MM.1S (cell line): ENCODE measurements around the gene REL.

ENCODE experiments used
- DNase-seq: peaks from one replicate; pipeline ENCODE4 v3.0.0-alpha.2; 2015
- H2AFZ ChIP-seq: fragments of 300-600 bp; sonication (generic); 2 replicates; pipeline ENCODE4 v1.6.0; 2016; ENCODE audit warnings: antibody characterized with exemption, low read length
- H3F3A ChIP-seq: fragments of 300-600 bp; sonication (generic); 2 replicates; pipeline ENCODE4 v1.6.1; 2016; ENCODE audit warnings: mild to moderate bottlenecking, antibody characterized with exemption, low read length, moderate library complexity, mixed read lengths; ENCODE audit not compliant: insufficient read depth
- H3K27ac ChIP-seq: fragments of 300-600 bp; sonication (generic); 2 replicates; pipeline ENCODE4 v1.5.1; 2016; ENCODE audit warnings: mild to moderate bottlenecking, low read length
- H3K27me3 ChIP-seq: fragments of 300-600 bp; sonication (generic); replicated peaks from 2 replicates; pipeline ENCODE4 v1.6.0; 2016; ENCODE audit warnings: low read length; ENCODE audit not compliant: insufficient read depth
- H3K36me3 ChIP-seq: fragments of 300-600 bp; sonication (generic); replicated peaks from 2 replicates; pipeline ENCODE4 v1.6.1; 2016; ENCODE audit warnings: mild to moderate bottlenecking, low read length, mixed read lengths; ENCODE audit not compliant: insufficient read depth
- H3K4me1 ChIP-seq: fragments of 300-600 bp; sonication (generic); 2 replicates; pipeline ENCODE4 v1.6.1; 2016; ENCODE audit warnings: low read length, mixed read lengths
- H3K4me2 ChIP-seq: fragments of 300-600 bp; sonication (generic); 2 replicates; pipeline ENCODE4 v1.6.0; 2016; ENCODE audit warnings: low read depth, low read length
- H3K4me3 ChIP-seq: fragments of 300-600 bp; sonication (generic); 2 replicates; pipeline ENCODE4 v1.5.1; 2016; ENCODE audit warnings: low read length, mixed read lengths
- H3K79me2 ChIP-seq: fragments of 300-600 bp; sonication (generic); 2 replicates; pipeline ENCODE4 v1.6.1; 2016; ENCODE audit warnings: mixed run types, low read length, mixed read lengths
- H3K9ac ChIP-seq: fragments of 300-600 bp; sonication (generic); 2 replicates; pipeline ENCODE4 v1.6.1; 2016; ENCODE audit warnings: low read length, mixed read lengths
- H3K9me2 ChIP-seq: fragments of 300-600 bp; sonication (generic); replicated peaks from 2 replicates; pipeline ENCODE4 v1.6.1; 2016; ENCODE audit warnings: mild to moderate bottlenecking, low read length, mixed read lengths; ENCODE audit not compliant: insufficient read depth
- H3K9me3 ChIP-seq: fragments of 300-600 bp; sonication (generic); replicated peaks from 2 replicates; pipeline ENCODE4 v1.6.1; 2016; ENCODE audit warnings: mild to moderate bottlenecking, low read length, mixed read lengths; ENCODE audit not compliant: insufficient read depth
- H4K20me1 ChIP-seq: fragments of 300-600 bp; sonication (generic); 2 replicates; pipeline ENCODE4 v1.6.1; 2016; ENCODE audit warnings: mild to moderate bottlenecking, low read length, moderate library complexity, mixed read lengths; ENCODE audit not compliant: insufficient read depth
- CTCF ChIP-seq: fragments of 300-600 bp; sonication (generic); IDR thresholded peaks from 2 replicates; pipeline ENCODE4 v1.5.1; 2016; ENCODE audit warnings: antibody characterized with exemption, low read length, mixed read lengths
- EZH2 ChIP-seq: fragments of 300-600 bp; sonication (generic); optimal IDR thresholded peaks from 2 replicates; pipeline ENCODE3; 2017; ENCODE audit warnings: low read depth, mild to moderate bottlenecking, antibody characterized with exemption, low read length, mixed read lengths
- EZH2phosphoT487 ChIP-seq: fragments of 300-600 bp; sonication (generic); IDR thresholded peaks from 2 replicates; pipeline ENCODE4 v1.6.1; 2018; ENCODE audit warnings: antibody characterized with exemption, low read length

REL gene

DNA sequence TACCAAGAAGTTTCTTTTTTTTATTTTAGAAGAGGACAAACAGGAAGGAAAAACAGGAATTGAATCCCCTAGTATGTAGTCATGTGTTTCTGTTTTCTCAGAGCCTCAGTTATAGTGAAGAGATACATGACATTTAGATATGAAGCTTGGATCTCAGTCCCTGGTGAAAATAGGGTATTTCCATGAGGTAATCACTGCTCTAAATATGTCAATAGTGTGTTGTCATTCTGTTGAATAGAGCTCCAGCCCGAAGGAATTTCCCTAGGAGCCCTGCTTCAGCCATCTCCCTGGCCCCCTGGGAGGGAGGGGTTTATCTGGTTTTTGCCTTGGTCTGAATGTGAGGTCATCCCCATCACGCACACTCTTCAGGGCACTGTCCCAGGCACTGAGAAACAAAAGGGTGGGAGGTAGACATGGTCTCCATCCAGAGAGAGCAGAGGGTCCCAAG is 47.1 kb upstream of the REL start:
- Histone ChIP-seq H3K4me3 (no peak overlapping the region), H3K9me3 (no peaks in the 10 kb centered on the region), H3K36me3 (no peaks in the 10 kb centered on the region), H2AFZ (no peak overlapping the region), H3K4me1 (peaks cover 46% of the 10 kb centered on the region), H3K79me2 (no peaks in the 10 kb centered on the region), H4K20me1 (no peaks in the 10 kb centered on the region), H3K4me2 (no peak overlapping the region), H3K27ac (no peak overlapping the region), H3K27me3 (peaks cover 54% of the 10 kb centered on the region), H3K9me2 (no peaks in the 10 kb centered on the region), H3K9ac (no peak overlapping the region), H3F3A (peaks cover 19% of the 10 kb centered on the region)
- TF ChIP-seq EZH2phosphoT487 (no peak), EZH2 (no peak), CTCF (no peak)
- DNase-seq: no peak

GRCh38 chr2:60836491-60836890 is 44.9 kb upstream of the REL start:
- H3K4me3 ChIP-seq: no peak overlapping the region
- H3K4me2 ChIP-seq: peak overlapping the region; percentile 50
- H4K20me1 ChIP-seq: no peaks in the 10 kb centered on the region
- peaks cover 29% of the 10 kb centered on the region for H3F3A ChIP-seq
- no peaks in the 10 kb centered on the region for H3K9me2 ChIP-seq
- H3K9ac ChIP-seq: no peak overlapping the region
- peak overlapping the region; percentile 33; the same call in 1 of the 2 replicates for H3K27ac ChIP-seq
- TF ChIP-seq EZH2phosphoT487 (no peak), EZH2 (no peak), CTCF (no peak)
- no peaks in the 10 kb centered on the region for H3K36me3 ChIP-seq
- H3K79me2 ChIP-seq: no peaks in the 10 kb centered on the region
- H3K9me3 ChIP-seq: no peaks in the 10 kb centered on the region
- no peak for DNase-seq
- H3K27me3 ChIP-seq: peaks cover 38% of the 10 kb centered on the region
- H2AFZ ChIP-seq: no peak overlapping the region
- H3K4me1 ChIP-seq: peaks cover 66% of the 10 kb centered on the region

- peak; percentile 57 for DNase-seq
- no peak overlapping the region for H3K9ac ChIP-seq
- no peaks in the 10 kb centered on the region for H4K20me1 ChIP-seq
- H3K9me2 ChIP-seq: no peaks in the 10 kb centered on the region
- no peaks in the 10 kb centered on the region for H3K36me3 ChIP-seq
- peak overlapping the region; percentile 33; the same call in 1 of the 2 replicates for H3K27ac ChIP-seq
- no peak overlapping the region for H2AFZ ChIP-seq
- H3K4me2 ChIP-seq: peak overlapping the region; percentile 50
- no peaks in the 10 kb centered on the region for H3K79me2 ChIP-seq
- peaks cover 67% of the 10 kb centered on the region for H3K4me1 ChIP-seq
- H3F3A ChIP-seq: peaks cover 35% of the 10 kb centered on the region
- H3K9me3 ChIP-seq: no peaks in the 10 kb centered on the region
- H3K4me3 ChIP-seq: 0 out of 2 replicates have a peak overlapping the region, but pooled peaks have one; percentile 1
- peaks cover 34% of the 10 kb centered on the region for H3K27me3 ChIP-seq
- TF ChIP-seq CTCF (no peak), EZH2 (no peak), EZH2phosphoT487 (no peak)
Observed at GRCh38 chr2:60837123-60837522, 44.3 kb upstream of the REL start.
